ENCODE results near the gene TINAGL1.

TINAGL1 gene

GRCh38 chr1:31627930-31628559, 51.7 kb downstream of the TINAGL1 start:
- no peak for DNase-seq (ENCODE audit: extremely low read depth, low read depth)
- H3K4me3 ChIP-seq (replicated peaks; ENCODE audit: low read depth, low read length): no peak overlapping the region
- TF ChIP-seq CTCF (IDR thresholded peaks at IDR 0.05; ENCODE audit: low read depth, low read length, missing control alignments): no peak

- no peak for TF ChIP-seq CTCF (IDR thresholded peaks at IDR 0.05; ENCODE audit: low read depth, low read length, missing control alignments)
- no peak for DNase-seq (ENCODE audit: extremely low read depth, low read depth)
- H3K4me3 ChIP-seq (replicated peaks; ENCODE audit: low read depth, low read length): no peak overlapping the region
Observed at GRCh38 chr1:31628931-31629556, 52.7 kb downstream of the TINAGL1 start.

DNA sequence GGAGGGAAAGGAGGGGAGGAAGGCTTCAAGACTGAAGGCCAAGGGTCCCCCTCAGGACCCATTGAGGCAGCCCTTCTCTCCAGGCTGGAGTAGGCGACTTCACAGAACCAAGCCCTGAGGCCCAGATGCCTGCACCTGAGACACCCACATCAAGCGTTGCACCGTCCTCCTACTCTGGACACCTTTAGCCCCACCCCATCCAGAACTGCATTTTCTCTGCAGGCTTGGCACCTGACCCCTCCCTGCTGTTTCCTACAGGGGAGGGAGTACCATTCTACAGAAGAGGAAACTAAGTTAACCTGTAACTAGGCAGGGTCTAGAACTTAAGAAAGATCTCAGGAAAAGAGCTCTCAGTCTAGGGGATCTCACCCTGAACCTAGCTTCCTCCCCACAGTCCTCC, 56.3 kb downstream of the TINAGL1 start:
- DNase-seq (ENCODE audit: extremely low read depth, low read depth): no peak
- H3K4me3 ChIP-seq (replicated peaks; ENCODE audit: low read depth, low read length): no peak overlapping the region
- no peak for TF ChIP-seq CTCF (IDR thresholded peaks at IDR 0.05; ENCODE audit: low read depth, low read length, missing control alignments)

DNA sequence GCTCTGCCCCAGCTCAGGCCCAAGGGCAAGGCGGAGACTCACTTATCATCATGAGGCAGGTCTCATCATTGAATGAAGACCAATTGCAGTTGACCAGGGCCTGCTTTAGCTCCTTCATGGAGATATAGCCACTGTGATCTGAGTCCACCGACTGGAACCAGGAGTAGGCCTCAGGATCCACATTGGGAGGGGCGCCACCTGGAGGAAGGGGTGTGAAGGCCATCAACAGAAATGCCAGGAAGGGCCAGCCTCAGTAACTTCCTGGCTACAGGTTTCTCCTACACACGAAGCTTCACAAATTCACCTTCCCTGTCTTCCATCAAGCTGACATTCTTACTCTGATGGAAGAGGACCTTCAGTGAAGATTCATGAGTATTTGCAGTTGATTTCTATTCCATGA, 56.8 kb downstream of the TINAGL1 start:
- no peak for DNase-seq (ENCODE audit: extremely low read depth, low read depth)
- TF ChIP-seq CTCF (IDR thresholded peaks at IDR 0.05; ENCODE audit: low read depth, low read length, missing control alignments): peak; percentile 65
- H3K4me3 ChIP-seq (replicated peaks; ENCODE audit: low read depth, low read length): no peak overlapping the region
